Activated CD4-positive, alpha-beta T cell treated with anti-CD3 and anti-CD28 coated beads for 36 hours (primary cell): ENCODE results near the gene NT5C. TPM values are rescaled to one million over a fixed set of nuclear protein-coding genes. Genes with fewer than 3 reads are reported as not detected.
A peak's percentile ranks its signal among the peaks of the same experiment; 100 is the strongest.

Source experiments
- ATAC-seq: fragments of 200-7000 bp; cut with Tn5 transposase; one replicate; pipeline ENCODE4 v1.10.0; 2021; ENCODE audit warnings: mild to moderate bottlenecking, moderate library complexity
- CTCF ChIA-PET: fragments of 350-600 bp; sonication (Branson Sonifier 250); formaldehyde crosslinking; loops from one replicate; lab custom pipeline; 2021; ENCODE audit warnings: antibody characterized with exemption; lab: Charles Lee
- POLR2A ChIA-PET: fragments of 350-600 bp; sonication (Branson Sonifier 250); formaldehyde crosslinking; loops from one replicate; lab custom pipeline; 2021; ENCODE audit warnings: antibody characterized with exemption, inconsistent platforms; lab: Charles Lee
- DNase-seq: peaks from one replicate; pipeline ENCODE4 v3.0.0-alpha.2; 2020
- H3K27ac Mint-ChIP-seq: one replicate; pipeline ENCODE4 v1.8.0; 2021; ENCODE audit warnings: mixed read lengths
- H3K27me3 Mint-ChIP-seq: one replicate; pipeline ENCODE4 v1.8.0; 2021; ENCODE audit warnings: mixed read lengths
- H3K36me3 Mint-ChIP-seq: one replicate; pipeline ENCODE4 v1.8.0; 2021; ENCODE audit warnings: low read depth, mixed read lengths
- H3K4me1 Mint-ChIP-seq: one replicate; pipeline ENCODE4 v1.8.0; 2021; ENCODE audit warnings: mixed read lengths
- H3K4me3 Mint-ChIP-seq: one replicate; pipeline ENCODE4 v1.8.0; 2021; ENCODE audit warnings: mild to moderate bottlenecking, moderate library complexity, mixed read lengths
- H3K9me3 Mint-ChIP-seq: one replicate; pipeline ENCODE4 v1.8.0; 2021; ENCODE audit warnings: low read depth, mixed read lengths
- intact Hi-C, 2 experiments: fragments of 100-400 bp; cut with DNase I in 1 of 2; cut with micrococcal nuclease in 1 of 2; formaldehyde crosslinking; loops; one replicate each; pipeline versions ENCODE4 v1.14.2 to v1.15.1; 2022 to 2024; cut with DNase I, micrococcal nuclease
- total RNA-seq, 2 experiments: library from RNA; stranded (reverse); gene quantifications; one replicate each; pipeline ENCODE4 v1.2.3, GENCODE V29; 2021

The NT5C gene
- total RNA-seq, 2 experiments from 2014 or later: 51.7 to 61.5 TPM

- DNase-seq: no peak
- H3K4me1 Mint-ChIP-seq: peaks cover 8% of the 10 kb centered on the region
- ATAC-seq: no peak
- ChIA-PET POLR2A (no interaction called here), CTCF (no interaction called here)
- no peak overlapping the region for H3K27ac Mint-ChIP-seq
- H3K4me3 Mint-ChIP-seq: no peak overlapping the region
- H3K9me3 Mint-ChIP-seq: no peaks in the 10 kb centered on the region
- no peaks in the 10 kb centered on the region for H3K36me3 Mint-ChIP-seq
- no peaks in the 10 kb centered on the region for H3K27me3 Mint-ChIP-seq
- intact Hi-C loops: no loop called here
These were observed 35.4 kb downstream of the NT5C start for GRCh38 chr17:75096082-75096625.

- Mint-ChIP-seq H3K27me3 (no peaks in the 10 kb centered on the region), H3K4me3 (no peak overlapping the region), H3K4me1 (peaks cover 13% of the 10 kb centered on the region), H3K27ac (no peak overlapping the region), H3K36me3 (no peaks in the 10 kb centered on the region), H3K9me3 (no peaks in the 10 kb centered on the region)
- POLR2A ChIA-PET: no interaction called here
- intact Hi-C loops: no loop called here
- ATAC-seq (no peak), DNase-seq (no peak)
- CTCF ChIA-PET: interaction anchor here (0.7 to 1.0 kb wide), 2 partner anchors 11 to 19 kb away, joined by 3 to 6 read pairs; no protein-coding TSS in a partner anchor
These were observed 36.6 kb downstream of the NT5C start for GRCh38 chr17:75094871-75095399.

- H3K4me1 Mint-ChIP-seq: peaks cover 25% of the 10 kb centered on the region
- no peaks in the 10 kb centered on the region for H3K36me3 Mint-ChIP-seq
- no peak overlapping the region for H3K4me3 Mint-ChIP-seq
- intact Hi-C loops: no loop called here
- H3K9me3 Mint-ChIP-seq: no peaks in the 10 kb centered on the region
- H3K27me3 Mint-ChIP-seq: no peaks in the 10 kb centered on the region
- no peak for ATAC-seq
- POLR2A ChIA-PET: no interaction called here
- CTCF ChIA-PET: no interaction called here
- no peak for DNase-seq
- no peak overlapping the region for H3K27ac Mint-ChIP-seq
These were observed 37.9 kb downstream of the NT5C start for GRCh38 chr17:75093548-75094158.

GRCh38 chr17:75091855-75092327, 39.7 kb downstream of the NT5C start:
- Mint-ChIP-seq H3K27me3 (no peaks in the 10 kb centered on the region), H3K4me3 (no peak overlapping the region), H3K27ac (no peak overlapping the region), H3K4me1 (peaks cover 36% of the 10 kb centered on the region), H3K9me3 (no peaks in the 10 kb centered on the region), H3K36me3 (no peaks in the 10 kb centered on the region)
- intact Hi-C loops: no loop called here
- ChIA-PET POLR2A (interaction anchor here (0.6 kb wide), 1 partner anchor 10 kb away, joined by 3 read pairs; no protein-coding TSS in a partner anchor), CTCF (interaction anchor here (0.6 to 1.1 kb wide), 3 partner anchors 22 to 343 kb away, joined by 3 to 4 read pairs (median 3); no protein-coding TSS in a partner anchor)
- ATAC-seq (no peak), DNase-seq (no peak)

- ChIA-PET CTCF (interaction anchor here (0.6 to 1.1 kb wide), 4 partner anchors 10 to 342 kb away, joined by 3 to 6 read pairs (median 3); no protein-coding TSS in a partner anchor), POLR2A (interaction anchor here (0.6 kb wide), 3 partner anchors 9 to 30 kb away, joined by 3 read pairs; no protein-coding TSS in a partner anchor)
- H3K36me3 Mint-ChIP-seq: no peaks in the 10 kb centered on the region
- no peak overlapping the region for H3K4me3 Mint-ChIP-seq
- H3K9me3 Mint-ChIP-seq: no peaks in the 10 kb centered on the region
- intact Hi-C loops: no loop called here
- no peaks in the 10 kb centered on the region for H3K27me3 Mint-ChIP-seq
- ATAC-seq (no peak), DNase-seq (no peak)
- peaks cover 41% of the 10 kb centered on the region for H3K4me1 Mint-ChIP-seq
- H3K27ac Mint-ChIP-seq: no peak overlapping the region
These were observed 40.4 kb downstream of the NT5C start for GRCh38 chr17:75090871-75091854.

- H3K4me3 Mint-ChIP-seq: peak overlapping the region; percentile 71
- DNase-seq (peak; percentile 39), ATAC-seq (peak; percentile 65)
- H3K27ac Mint-ChIP-seq: peak overlapping the region; percentile 30
- ChIA-PET CTCF (interaction anchor here (0.6 to 2.2 kb wide), 8 partner anchors 16 to 127 kb away, joined by 3 to 7 read pairs (median 3); partner anchors contain the start of gene ARMC7), POLR2A (interaction anchor here (0.8 kb wide), 1 partner anchor 13 kb away, joined by 6 read pairs; no protein-coding TSS in a partner anchor)
- intact Hi-C loops: loop anchor here in 1 of 2 experiments (1.0 kb wide), 1 partner anchor 21 kb away; the partner anchor contains the start of gene ARMC7
- H3K27me3 Mint-ChIP-seq: no peaks in the 10 kb centered on the region
- no peaks in the 10 kb centered on the region for H3K36me3 Mint-ChIP-seq
- H3K9me3 Mint-ChIP-seq: no peaks in the 10 kb centered on the region
- H3K4me1 Mint-ChIP-seq: peaks cover 49% of the 10 kb centered on the region
These were observed 42.8 kb downstream of the NT5C start for GRCh38 chr17:75088465-75089417.

GRCh38 chr17:75087558-75088453, 43.7 kb downstream of the NT5C start, which contains the start of gene SLC16A5:
Gene SLC16A5, plus strand, starts transcription at chr17:75087954. Its CDS starts 5,683 bp downstream, at chr17:75093637.
- no peaks in the 10 kb centered on the region for H3K36me3 Mint-ChIP-seq
- POLR2A ChIA-PET: interaction anchor here (0.6 to 1.1 kb wide), 3 partner anchors 12 to 101 kb away, joined by 3 to 6 read pairs (median 4); no protein-coding TSS in a partner anchor
- H3K27me3 Mint-ChIP-seq: no peaks in the 10 kb centered on the region
- intact Hi-C loops: loop anchor here in 1 of 2 experiments (2.0 kb wide), 1 partner anchor 53 kb away; no protein-coding TSS in a partner anchor
- peak; percentile 55 for ATAC-seq
- no peaks in the 10 kb centered on the region for H3K9me3 Mint-ChIP-seq
- peak; percentile 57 for DNase-seq
- H3K4me1 Mint-ChIP-seq: peaks cover 51% of the 10 kb centered on the region
- peak within 1 kb of the TSS; percentile 71 for H3K4me3 Mint-ChIP-seq
- CTCF ChIA-PET: interaction anchor here (0.6 to 2.2 kb wide), 8 partner anchors 17 to 126 kb away, joined by 3 to 7 read pairs (median 3); no protein-coding TSS in a partner anchor
- H3K27ac Mint-ChIP-seq: peak within 1 kb of the TSS; percentile 73

GRCh38 chr17:75087182-75087557, 44.4 kb downstream of the NT5C start:
- ATAC-seq (no peak), DNase-seq (no peak)
- CTCF ChIA-PET: interaction anchor here (0.6 to 2.2 kb wide), 6 partner anchors 24 to 125 kb away, joined by 3 to 7 read pairs (median 4); no protein-coding TSS in a partner anchor
- H3K4me1 Mint-ChIP-seq: peaks cover 52% of the 10 kb centered on the region
- H3K27me3 Mint-ChIP-seq: no peaks in the 10 kb centered on the region
- no peaks in the 10 kb centered on the region for H3K9me3 Mint-ChIP-seq
- intact Hi-C loops: loop anchor here in 1 of 2 experiments (2.0 kb wide), 1 partner anchor 52 kb away; no protein-coding TSS in a partner anchor
- peak overlapping the region; percentile 73 for H3K27ac Mint-ChIP-seq
- peak overlapping the region; percentile 71 for H3K4me3 Mint-ChIP-seq
- no peaks in the 10 kb centered on the region for H3K36me3 Mint-ChIP-seq
- POLR2A ChIA-PET: interaction anchor here (0.6 to 1.1 kb wide), 2 partner anchors 60 to 102 kb away, joined by 3 to 4 read pairs; no protein-coding TSS in a partner anchor
